HG03066 (cell line): ENCODE results near the gene NCAPG.
"Not testable (repeated sequence)": the region's sequence is repeated elsewhere in the genome, so short reads cannot be mapped to it uniquely, and the experiment has no call there.

ENCODE experiments used
- ATAC-seq: cut with Tn5 transposase; IDR thresholded peaks from one replicate; pipeline ENCODE4 v1.9.1; 2021; ENCODE audit warnings: low read depth; ENCODE audit not compliant: unreplicated experiment

Gene NCAPG

GRCh38 chr4:17794730-17795129 lies 16.0 kb upstream of the NCAPG start:
- no peak for ATAC-seq

DNA sequence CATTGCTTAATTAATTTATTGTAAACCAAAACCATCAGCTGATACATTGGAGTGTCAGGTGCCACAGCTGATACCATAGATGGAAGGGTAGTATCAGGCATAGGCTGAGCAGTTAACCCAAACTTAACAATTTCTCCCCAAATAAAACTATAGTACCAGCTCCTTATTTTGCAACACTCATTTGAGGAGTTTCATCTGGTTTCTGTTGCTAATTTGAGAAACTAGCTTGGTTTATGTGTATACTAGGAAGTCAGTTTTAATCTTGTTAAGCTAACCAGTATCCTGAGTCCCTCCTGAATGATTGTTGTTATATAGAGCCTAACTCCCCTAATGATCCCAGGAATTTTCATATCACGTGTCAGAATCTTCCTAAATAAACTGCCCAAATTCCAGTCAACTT lies 13.0 kb upstream of the NCAPG start:
- no peak for ATAC-seq

DNA sequence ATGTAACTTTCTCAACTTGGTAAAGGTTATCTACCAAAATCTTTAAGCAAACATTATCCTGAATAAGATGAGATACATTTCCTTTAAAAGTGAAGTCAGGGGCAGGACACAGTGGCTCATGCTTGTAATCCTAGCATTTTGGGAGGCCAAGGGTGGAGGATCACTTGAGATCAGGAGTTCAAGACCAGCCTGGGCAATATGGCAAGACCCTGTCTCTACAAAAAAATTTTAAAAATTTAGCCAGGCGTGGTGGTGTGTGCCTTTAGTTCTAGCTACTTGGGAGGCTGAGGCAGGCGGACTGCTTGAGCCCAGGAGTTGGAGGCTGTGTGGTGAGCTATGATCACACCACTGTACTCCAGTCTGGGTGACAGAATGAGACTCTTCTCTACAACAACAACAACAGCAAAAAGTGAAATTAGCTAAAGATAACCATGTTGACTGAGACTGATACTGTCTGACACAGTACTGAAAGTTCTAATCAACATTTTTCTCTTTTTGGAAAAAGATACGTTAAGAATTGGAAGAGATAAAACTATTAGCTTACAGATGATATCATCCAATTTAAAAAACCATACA lies 5.1 kb upstream of the NCAPG start:
- no peak for ATAC-seq

DNA sequence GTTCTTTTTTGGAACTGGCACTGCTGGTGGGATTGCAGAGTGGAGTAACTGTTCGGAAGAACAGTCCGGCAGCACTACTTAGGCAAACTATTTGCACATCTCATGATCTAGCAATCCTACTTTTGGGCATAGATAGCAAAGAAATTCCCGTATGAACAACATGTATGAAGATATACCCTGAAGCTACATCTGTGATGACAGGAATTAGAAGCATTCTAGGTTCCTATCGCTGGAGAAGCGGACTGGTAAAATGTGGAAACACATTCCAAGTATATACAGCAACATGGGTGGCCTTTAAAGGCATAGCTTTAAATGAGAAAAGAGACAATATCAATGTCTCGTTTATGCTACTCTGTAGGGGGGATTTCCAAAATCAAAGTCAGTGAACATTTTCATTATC lies 3.3 kb upstream of the NCAPG start:
- ATAC-seq: no peak

DNA sequence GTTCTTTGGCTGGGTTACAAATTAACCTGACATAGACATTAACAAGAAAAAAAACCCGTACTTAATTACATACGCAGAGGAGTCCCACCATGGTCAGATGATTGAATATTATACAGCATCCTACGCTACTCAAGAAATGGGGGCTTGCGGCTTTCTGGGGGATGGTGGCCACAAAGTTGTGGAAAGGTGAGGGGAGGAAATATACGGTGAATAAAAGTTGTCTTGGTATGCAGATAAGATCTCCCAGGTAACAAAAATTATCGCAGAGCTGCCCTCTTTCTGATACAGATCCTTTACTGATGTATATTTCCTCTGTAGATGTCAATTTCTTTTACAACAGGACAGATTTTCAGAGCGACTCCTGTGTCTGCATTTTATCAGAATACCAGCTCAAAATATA lies 1.1 kb upstream of the NCAPG start:
- no peak for ATAC-seq

DNA sequence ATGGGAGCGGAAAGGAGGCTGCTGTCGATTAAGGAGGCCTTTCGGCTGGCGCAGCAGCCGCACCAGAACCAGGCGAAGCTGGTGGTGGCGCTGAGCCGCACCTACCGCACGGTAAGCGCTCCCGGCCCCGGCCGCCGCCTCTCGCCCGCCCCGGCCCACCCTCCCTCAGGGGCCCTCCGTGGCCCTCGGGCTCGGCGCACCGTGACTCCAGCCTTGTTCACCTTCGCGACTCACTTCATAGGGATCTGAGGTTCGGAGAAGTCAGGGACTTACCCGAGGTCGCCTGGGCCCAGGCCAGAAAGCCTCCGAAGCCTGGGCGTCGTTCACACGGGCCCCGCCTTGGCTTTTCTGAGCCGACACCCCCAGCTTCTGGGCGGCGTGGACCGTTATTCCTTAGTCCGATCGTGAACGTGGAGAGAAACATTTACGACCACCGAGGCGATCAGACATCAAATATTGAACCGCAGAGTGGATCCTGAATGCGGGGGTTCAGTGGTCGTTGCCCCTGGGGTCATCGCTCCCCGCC lies 362 bp downstream of the NCAPG start:
- peak; percentile 30 for ATAC-seq

GRCh38 chr4:17812125-17812524 lies 1.3 kb downstream of the NCAPG start:
- ATAC-seq: no peak

DNA sequence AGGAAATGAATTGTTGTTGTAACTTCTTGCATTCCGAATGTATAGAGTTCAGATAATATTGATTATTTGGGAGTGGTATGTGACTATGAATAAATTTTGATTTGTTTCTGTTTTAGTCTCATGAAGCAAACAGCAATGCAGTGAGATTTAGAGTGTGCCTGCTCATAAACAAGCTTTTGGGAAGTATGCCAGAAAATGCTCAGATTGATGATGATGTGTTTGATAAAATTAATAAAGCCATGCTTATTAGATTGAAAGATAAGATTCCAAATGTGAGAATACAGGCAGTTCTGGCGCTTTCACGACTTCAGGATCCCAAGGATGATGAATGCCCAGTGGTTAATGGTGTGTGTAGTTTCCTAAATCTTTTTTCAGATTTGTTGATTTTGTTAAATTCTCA lies 2.0 kb downstream of the NCAPG start:
- no peak for ATAC-seq

GRCh38 chr4:17814140-17814539 lies 3.4 kb downstream of the NCAPG start:
- ATAC-seq: no peak

- no peak for ATAC-seq
These were observed 5.4 kb downstream of the NCAPG start for GRCh38 chr4:17816142-17816541.

- ATAC-seq: peak; percentile 69
These were observed 6.2 kb downstream of the NCAPG start for GRCh38 chr4:17817027-17817426.

- ATAC-seq: no peak
These were observed 13.3 kb downstream of the NCAPG start for GRCh38 chr4:17823871-17824669.

DNA sequence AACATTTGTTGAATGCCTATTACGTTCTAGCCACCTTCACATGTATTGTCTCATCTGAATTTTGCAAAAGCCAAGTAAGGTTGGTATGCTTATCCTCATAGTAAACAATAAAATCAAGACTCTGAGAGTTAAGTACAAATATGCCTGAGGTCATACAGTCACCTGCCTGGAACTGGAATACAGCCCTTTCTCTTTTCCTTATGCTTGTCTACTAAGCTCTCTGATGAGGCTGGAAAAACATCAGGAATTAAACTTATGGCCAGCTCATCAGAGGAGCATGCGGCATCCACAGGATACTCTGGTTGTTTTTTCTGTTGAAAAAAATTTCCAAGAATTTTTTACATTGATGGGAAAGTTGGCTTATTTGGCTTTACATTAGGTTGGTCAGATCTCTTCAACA lies 35.5 kb downstream of the NCAPG start:
- no peak for ATAC-seq

- ATAC-seq: not testable (repeated sequence)
These were observed 39.5 kb downstream of the NCAPG start for GRCh38 chr4:17850295-17850694.

- ATAC-seq: no peak
These were observed 41.2 kb downstream of the NCAPG start for GRCh38 chr4:17851959-17852358.

DNA sequence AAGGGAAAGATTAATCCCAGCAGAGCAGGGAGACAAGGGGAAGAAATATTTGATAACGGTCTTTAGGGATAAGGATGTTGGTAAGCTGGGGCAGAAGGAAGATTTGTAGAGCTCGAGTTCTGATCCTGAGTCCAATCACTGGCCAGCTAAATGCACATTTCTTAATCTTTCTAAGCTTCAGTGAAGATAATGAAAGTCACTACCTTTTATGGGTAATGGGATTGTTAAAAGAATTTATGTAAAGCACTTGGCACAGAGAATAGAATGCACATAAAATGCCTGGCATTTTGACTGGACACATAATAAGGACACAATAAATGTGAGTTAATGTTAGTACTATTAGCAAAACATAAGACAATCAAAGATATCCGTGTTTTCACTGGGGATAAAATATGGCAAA lies 43.3 kb downstream of the NCAPG start:
- ATAC-seq: no peak

- ATAC-seq: no peak
These were observed 49.1 kb downstream of the NCAPG start for GRCh38 chr4:17859793-17860406.

GRCh38 chr4:17861906-17862305 lies 51.1 kb downstream of the NCAPG start:
- not testable (repeated sequence) for ATAC-seq

DNA sequence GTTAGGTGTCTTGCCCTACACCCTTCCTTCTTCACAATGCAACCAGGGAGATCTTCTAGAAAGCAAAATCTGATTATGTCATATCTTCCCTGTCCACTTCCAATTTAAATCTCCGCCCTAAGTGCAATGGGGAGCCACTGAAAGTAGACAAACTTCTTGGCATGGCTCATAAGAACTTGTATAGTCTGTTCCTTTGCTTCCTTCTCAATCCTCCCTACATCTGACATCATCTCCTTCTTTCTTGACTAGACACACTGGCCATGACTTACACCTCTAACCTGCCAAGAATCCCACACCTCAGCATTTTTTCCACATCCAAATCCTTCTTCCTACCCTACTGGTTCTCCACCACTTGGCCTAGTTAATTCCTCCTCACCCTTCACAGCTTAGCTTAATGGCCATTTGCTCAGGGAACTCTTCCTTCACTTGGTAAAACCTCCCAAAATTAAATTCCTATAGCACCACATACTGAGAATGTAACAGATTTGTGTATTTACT lies 55.1 kb downstream of the NCAPG start:
- no peak for ATAC-seq

DNA sequence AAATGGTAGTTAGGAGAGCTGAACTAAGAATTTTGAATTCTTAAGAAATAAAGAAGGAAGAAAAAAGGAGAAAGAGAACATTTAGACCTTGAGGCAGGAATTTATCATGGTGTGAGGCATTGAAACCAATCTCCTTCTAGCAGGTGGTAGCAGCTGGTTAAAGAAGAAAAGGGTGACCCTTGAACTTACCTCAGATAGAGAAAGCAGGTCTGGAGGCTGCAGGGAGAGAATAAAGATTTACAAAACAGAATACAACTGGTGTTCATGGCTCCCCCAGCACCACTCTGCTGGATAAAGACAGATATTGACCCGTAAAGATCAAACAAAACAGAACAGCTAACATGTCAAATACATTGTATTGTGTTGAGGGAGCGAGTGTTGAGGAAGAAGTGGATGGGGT lies 56.0 kb downstream of the NCAPG start:
- ATAC-seq: no peak

DNA sequence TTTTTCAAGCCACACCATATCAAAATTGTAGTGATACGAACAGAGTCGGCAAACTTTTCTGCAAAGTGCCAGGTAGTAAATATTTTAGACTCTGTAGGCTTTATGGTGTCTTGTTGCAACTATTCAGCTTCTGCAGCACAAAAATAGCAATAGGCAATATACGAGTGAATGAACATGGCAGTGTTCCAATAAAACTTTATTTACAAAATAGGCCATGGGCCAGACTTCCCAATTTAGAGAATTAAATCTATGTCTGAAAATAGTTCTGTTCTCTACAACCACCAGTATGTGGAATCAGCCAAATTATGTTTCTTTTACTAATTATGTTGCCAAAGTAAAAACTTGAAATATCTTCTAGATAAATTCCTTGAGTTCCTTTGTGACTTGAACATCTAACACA lies 56.5 kb downstream of the NCAPG start:
- ATAC-seq: no peak

- ATAC-seq: no peak
These were observed 58.5 kb downstream of the NCAPG start for GRCh38 chr4:17869327-17869726.
